ENCODE measurements around the gene CNPY4.

Gene CNPY4

GRCh38 chr7:100148559-100149328, 29.3 kb downstream of the CNPY4 start, which contains the start of gene LAMTOR4:
Gene LAMTOR4 (plus strand): TSS chr7:100148918. CDS start chr7:100148973, 55 bp downstream.
- DNase-seq, result peak; percentile 99 to 100

GRCh38 chr7:100152404-100152803, 33.0 kb downstream of the CNPY4 start:
- DNase-seq, result no peak

DNA sequence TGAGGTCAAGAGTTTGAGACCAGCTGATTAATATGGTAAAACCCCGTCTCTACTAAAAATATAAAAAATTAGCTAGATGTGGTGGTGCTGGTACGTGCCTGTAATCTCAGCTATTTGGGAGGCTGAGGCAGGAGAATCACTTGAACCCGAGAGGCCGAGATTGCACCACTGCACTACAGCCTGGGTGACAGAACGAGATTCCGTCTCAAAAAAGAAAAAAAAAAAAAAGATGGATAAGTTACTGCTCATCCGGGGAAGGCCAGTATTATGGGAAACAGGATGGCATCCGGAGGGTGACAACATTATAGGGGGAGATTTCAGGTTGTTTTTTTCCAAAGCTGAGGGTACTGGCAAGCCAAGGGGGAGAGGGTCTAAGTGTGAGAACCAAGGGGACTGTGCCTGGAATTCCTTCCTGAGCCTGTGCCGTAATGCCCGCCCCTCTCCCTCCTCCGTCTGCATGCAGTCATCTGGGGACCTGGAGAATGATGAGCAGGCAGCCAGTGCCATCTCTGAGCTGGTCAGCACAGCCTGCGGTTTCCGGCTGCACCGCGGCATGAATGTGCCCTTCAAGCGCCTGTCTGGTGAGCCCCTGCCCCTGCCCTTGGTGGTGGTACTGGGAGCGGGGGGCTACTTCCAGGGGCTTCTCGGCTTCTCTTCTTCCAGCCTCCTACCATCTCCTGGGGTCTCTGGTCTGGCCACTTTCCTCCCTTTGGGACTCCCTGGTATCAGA, 33.7 kb downstream of the CNPY4 start:
- DNase-seq, result no peak

DNA sequence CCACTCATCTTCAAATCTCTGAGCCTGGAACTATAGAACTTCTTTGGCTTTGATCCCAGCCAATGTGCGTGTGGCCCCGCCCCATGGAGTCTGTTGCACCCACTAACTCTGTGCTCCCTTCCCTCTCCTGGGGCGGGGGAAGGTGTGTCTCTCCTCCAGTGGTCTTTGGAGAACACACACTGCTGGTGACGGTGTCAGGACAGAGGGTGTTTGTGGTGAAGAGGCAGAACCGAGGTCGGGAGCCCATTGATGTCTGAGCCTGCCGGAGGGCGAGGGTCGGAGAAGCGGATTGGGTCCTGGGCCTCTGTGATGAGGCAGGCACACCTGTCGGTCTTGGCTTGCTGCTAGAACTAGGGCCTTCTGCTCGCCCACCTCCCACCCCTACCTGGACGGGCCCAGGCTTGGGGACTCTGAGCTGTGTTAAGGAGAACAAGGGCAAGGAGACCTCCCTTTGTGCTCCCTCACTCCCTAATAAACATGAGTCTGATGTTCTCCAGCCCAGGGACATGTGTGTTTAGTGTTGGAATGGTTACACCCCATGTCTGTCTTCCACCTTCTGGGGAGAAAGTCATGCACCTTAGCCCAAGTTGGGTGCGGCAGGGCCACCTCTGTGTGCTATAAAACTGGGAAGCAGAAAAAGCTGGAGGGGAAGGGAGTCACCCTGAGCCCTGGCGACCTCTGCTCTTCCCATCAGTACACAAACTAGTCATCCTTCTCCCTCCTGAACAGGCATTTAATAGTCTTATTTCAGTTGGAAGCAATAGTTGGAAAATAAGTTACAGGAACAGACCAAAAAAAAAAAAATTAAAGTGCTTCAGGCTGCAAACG, 34.5 kb downstream of the CNPY4 start:
- no peak for DNase-seq

DNA sequence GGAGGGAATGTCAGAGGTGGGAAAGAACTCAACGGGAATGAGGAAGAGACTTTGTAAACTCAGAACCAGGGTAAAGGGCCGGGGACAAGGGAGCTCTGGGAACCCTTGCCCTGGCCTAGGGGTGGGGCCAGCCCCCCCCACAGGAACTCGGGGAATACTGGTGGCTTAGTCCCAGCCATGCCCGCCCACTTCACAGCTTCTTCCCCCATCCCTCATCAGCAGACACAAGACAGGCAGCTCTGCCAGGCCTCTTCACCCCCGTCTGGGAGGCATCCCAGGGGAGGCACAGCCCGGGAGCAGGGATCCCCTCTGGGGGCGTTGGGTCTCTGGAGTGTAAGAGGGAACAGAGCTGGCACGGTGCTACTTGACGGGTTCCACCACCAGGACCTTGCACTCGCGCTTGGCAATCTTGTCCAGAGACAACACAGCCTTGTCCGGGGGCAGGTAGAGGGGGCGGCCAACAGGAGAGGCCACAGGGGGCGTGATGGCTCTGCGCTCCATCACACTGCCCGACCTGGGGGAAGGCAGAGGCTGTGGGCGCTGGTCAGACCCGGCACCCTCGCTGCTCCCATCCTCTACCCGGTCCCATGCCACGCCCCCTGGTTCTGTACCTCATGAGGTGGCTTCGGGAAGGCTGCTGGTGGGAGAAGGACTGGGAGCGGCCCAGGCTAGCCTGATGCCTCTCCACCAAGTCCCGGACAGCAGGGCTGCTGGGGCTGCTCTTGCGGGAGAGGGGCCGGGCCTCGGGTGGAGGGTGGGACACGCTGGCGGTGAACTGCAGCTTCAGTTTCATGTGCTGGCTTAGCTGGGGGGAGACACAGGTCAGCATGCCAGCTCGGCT, 35.4 kb downstream of the CNPY4 start:
- DNase-seq, result no peak

DNA sequence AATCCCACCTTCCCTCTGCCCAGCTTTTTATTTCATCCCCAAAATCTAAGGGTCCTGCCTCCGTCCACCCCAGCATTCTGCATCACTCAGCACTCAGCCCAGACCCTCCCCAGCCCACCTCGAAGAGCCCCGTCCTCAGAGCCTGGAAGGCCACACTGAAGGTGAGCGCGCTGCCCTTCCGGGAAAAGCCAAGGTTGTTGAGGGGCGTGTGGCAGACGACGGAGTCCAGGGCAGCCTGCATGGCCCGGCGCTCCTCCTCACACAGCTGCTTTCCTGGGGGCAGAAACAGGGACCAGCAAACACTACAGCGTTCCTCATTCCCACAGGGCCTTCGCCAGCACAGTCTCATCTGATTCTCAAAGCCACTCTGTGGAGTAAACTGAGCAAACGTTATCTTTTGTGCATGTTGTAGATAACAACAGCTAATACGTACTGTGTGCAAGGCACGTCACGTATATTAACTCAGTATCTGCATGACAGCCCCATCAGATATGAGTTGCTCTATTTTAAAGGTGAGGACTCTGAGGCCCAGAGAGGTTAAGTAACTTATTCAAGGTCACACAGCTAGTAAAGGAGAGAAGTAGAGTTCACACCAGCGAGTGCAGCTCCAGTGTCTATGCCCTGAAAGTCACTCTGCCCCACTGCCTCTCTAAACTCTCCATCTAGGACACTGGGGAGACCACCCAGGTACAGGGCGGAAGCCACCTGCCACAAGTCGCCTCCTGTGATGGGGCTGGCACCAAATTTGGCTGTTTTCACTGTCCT, 36.3 kb downstream of the CNPY4 start:
- DNase-seq, result no peak

DNA sequence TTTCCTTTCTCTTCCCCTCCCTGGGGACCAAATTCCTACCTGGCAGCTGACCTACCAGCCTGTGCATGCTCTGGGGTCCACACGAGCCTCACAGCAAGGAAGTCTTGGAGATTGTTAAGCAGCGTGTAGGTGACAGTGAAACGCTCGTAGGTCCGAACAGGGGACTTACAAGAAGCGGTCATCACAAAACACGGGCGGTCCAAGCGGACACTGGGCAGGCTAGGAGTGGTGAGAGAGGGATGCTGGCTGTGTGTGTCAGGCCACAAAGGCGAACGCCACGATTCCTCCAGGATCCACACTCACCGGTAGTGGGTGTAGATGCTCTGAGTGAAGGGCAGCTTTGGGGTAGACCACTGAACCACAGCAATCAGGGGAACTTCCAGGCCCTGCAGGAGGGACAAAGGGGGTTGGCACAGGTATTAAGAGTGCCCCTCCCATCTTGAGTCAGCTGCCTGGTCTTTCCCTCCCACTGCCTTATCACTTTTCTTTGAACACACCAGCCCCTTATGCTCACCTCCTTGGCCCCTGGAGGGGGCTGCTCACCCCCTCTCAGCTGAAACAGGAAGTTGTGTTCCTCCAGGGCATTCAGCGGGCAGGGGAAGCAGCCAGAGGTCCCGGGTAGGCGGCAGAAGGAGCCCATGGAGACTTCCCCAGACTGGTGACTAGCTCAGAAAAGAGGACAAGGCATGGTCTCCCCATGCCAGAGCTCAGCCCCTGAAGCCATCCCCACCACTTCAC, 37.1 kb downstream of the CNPY4 start:
- no peak for DNase-seq

DNA sequence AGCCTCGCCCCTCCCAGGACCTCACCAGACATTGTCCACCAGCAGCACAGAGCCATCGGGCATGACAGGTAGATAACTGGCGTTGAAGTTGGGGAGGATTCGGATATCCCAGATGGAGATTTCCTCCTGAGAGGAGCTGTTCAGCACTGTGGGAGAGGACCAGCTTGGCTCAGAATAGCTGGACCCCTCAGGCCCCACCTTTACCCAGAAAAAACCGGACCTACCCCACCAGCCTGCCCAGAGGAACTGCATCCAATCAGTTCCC, 37.6 kb downstream of the CNPY4 start:
- no peak for DNase-seq

DNA sequence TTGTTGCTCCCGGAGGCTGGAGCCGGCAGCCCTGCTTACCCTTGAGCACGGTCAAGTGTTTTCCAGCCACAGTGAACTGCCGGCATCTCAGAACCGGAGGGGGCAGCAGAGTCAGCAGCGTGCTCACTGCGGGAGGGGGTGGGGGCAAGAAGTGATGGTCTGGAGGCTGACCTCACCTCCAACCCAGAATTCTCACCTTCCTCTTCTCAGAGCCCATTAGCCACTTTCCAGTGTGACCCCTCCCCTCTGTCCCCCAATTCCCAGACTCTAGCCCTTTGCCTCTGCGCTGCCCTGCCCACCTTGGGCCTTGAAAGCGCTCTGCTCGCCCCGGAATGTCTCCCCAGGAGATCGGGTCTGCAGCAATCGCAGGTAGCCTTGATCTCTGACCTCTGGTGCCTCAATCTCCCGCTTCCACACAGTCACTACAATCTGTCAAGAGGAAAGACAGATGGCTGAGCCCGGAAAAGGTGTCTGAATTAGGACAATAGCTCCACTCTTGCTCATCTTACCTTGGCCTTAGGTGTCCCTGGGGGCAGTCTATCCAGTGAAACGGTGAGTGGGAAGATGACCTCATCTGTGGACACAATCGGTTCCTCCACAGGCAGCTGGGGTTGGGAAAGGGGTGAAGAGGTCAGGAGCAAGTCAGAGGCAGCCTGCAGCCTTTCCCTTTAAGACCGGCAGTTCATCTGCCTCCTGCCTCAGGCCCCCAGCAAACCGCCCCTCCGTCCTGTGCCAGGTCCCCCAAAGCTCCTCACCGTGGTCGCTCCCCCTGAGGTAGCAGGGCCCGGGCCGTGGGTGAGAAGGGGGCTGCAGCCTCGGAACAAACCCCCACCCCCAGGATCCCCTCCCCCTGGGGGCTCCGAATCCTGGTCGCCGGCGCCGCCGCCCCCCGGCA, 38.1 kb downstream of the CNPY4 start:
- DNase-seq, result no peak

- DNase-seq, result peak; percentile 67 to 94
Measured at GRCh38 chr7:100158229-100159098, 39.0 kb downstream of the CNPY4 start, which contains the start of gene TRAPPC14. Gene TRAPPC14 (minus strand): TSS chr7:100158723. CDS start chr7:100158499, 224 bp downstream.

- DNase-seq, result no peak
Measured at GRCh38 chr7:100159099-100159623, 39.7 kb downstream of the CNPY4 start.

DNA sequence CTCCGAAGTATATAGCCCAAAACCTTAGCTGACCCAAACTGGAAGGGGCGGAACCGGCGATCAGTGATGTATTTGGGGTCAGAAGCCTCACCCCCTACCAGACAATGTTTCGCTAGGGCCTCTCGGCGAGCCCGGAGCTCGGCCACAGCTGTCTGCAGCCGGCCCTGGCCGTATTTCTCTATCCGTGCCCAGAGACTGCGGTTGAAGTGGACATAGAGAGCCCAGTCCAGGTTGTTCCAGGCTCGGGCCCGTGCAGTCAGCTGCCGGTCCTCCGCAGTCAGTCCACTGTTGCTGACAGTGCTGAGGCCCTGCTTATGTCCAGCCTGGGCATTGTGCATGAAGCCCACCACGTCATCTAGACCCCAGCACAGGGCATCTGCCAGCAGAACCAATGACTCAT, 40.6 kb downstream of the CNPY4 start:
- no peak for DNase-seq

DNA sequence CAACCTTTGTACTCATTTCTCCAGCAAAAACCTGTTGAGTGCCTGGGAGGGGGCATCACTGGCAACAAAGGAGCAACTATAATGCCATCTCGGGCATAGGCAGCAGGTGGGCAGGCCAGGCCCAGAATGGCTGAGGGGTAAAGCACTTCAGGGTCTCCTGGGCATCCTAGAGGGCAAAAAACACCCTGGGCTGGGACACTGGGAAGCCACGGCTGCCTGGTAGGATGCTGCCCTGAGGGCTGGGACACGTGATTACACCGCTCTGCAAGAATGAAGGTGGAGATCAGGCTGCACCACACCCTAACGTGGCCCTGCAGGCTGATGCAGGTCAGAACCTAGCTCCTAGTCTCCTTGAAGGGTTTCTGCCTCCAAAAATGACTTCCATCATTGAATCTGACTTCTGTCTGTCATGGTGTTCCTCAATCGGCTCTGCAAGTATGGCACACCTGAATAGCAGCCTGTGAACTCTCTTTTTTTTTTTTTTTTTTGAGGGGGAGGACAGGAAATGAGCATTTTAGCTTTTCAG, 43.6 kb downstream of the CNPY4 start:
- DNase-seq, result peak in 1 of 2 experiments; percentile 75

DNA sequence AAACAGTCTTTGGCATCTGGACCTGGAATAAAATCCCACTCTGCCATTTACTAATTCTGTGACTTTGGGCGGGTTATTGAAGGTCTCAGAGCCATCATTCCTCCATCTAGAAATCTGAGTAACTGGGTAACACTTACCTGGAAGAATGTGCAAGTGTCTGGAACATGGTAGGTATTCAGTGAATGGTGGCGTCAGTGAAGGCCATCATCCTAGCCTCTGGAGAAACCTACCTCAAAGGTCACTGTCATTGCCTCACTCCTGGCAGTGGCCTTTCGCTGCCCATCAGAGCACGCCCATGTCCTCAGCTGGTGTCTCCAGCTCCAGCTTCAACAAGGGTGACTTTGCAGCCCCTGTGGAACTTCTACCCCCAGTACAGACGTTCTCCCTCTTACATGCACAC, 44.4 kb downstream of the CNPY4 start:
- no peak for DNase-seq

DNA sequence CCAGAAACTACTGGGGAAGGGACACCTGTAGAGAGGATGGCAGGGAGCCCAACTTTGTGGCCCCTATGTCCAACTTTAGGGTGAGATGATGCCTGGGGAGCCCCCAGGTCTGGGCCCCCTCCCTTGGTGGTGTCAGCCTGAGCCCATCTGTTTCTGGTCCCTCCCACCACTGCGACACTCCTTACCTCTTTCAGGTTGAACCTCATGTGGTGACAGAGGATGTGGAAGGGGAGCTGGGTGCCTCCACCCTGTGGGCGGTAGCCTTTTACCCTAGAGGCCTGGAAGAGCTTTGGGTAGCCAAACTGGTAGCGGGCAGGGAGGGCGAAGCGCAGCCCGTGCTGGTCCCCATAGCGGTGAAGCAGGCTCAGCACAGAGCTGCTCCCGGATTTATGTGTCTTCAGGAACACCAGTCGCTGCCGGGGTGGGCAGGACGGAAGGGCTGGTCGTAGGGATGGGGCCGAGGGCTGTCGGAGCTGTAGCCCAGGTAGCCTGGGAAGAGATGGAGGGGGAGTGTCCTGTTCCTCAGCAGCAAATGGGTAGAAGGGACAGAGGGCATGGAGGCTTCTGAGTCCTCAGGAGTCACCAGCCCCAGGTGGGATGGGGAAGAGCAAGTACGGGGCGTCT, 47.0 kb downstream of the CNPY4 start:
- no peak for DNase-seq

GRCh38 chr7:100166970-100167911, 47.8 kb downstream of the CNPY4 start:
- DNase-seq, result peak in 1 of 2 experiments; percentile 23

- DNase-seq, result peak in 1 of 2 experiments; percentile 38
Measured at GRCh38 chr7:100167912-100168323, 48.5 kb downstream of the CNPY4 start.

Measured in NCI-H526 (cell line).